DMS153 treated with DMSO at 0.1 percent for 48 hours (cell line): ENCODE data around the gene RRP1B.
A peak's percentile ranks its signal among the peaks of the same experiment; 100 is the strongest.
"Not testable (repeated sequence)": the region's sequence is repeated elsewhere in the genome, so short reads cannot be mapped to it uniquely, and the experiment has no call there.

Source experiments
- DNase-seq: peaks from one replicate; lab custom pipeline; 2025; ENCODE audit not compliant: unreplicated experiment; lab: John Stamatoyannopoulos, UW

RRP1B gene

GRCh38 chr21:43640400-43640799 is 19.0 kb upstream of the RRP1B start:
- no peak for DNase-seq

DNA sequence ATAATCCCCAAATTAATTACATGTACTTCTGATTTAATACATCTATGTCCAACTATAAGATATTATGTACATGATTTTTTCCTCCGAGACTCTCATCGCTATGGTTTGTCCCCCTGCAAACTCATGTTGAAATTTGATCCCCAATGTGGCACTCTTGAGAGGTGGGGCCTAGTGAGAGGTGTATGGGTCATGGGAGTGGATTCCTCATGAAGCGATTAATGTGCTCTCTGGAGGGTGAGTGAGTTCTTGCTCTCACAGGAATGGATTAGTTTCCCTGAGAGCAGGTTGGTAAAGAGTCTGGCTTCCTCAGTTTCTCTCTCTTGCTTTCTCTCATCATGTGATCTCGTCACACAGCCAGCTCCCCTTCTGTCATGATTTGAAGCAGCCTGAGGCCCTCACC is 16.2 kb upstream of the RRP1B start:
- DNase-seq: no peak

DNA sequence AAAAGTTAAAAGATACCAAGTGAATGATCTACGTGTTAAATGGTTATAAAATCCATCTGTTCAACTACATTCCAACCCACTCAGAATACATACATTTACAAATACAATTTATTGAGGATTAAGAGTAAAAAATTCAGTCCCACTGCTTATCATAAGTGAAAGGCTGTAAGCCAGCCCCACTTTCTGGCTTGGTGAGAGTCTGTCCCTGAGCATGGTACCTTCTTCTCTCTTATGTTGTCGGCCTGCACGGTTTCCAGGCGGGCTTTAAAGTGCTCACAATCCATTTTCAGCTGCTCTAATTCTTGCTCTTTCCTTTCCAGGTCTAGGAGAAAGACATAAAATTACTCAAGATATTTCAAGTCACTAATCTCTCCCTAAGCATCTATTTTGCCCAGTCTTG is 15.3 kb upstream of the RRP1B start:
- DNase-seq: no peak

DNA sequence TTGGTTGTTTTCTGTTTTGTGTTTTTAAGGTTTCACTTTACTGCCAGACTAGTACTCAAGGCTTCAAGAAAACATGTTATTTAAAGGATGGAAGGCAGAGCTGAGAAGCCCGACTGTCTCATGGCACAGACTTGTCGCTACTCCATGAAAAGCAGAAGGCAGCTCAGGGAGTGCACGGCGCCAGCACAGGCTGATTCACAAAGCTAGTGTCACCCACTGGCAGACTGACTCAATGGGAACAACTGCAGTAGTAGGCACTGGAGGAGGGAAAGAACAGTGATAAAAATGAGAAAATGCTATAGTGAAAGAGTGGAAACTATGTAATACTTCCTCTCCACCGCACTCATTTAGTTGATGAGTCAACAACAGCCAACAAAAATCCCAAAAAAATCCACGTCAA is 14.8 kb upstream of the RRP1B start:
- DNase-seq: no peak

GRCh38 chr21:43645136-43645891 is 14.0 kb upstream of the RRP1B start:
- DNase-seq: peak; percentile 58

DNA sequence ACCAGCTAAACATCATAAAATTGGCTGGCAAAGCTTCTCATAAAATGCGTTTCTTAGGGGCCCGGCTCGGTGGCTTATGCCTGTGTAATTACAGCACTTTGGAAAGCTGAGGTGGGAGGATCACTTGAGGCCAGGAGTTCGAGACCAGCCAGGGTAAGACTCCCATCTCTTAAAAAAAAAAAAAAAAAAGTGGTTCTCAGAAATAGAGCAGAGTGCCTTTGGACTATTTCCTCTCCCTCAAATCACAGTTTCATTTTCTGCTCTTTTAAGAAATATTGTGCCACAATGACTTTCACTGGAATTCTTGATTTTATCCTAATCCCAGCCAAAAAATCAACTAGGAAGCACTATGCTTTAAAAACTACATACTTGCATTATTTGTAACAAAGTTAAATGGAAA is 13.4 kb upstream of the RRP1B start:
- no peak for DNase-seq

DNA sequence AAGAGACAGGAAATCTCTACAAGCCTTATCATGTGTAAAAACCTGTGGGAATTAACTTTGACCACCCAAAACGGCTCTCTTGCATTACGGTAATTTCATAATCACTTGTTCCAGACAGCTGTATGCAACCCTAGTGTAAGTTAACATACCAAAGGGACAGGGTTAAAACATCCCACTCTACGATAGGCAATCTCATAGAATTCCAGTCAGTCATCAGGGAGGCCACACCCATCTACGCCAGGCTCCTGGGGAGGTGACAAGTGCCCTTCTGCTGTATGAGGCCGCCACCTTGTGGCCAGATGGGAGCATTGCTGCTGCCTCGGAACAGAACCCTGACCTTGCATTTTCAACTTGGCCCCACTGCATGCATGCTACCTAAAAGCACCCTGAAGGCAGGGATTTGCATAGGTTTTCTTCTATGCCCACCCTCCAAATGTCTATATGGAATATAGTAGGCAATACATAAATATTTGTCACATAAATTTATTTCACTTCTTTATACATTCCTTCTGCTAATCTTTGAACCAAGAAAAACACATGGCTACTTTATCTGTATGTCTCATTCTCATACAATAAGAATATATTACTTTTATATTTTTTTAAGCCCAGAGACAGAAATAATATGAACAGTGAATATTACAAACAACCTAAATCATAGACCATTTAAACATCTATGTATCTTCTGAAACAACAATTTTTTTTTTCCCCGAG is 12.7 kb upstream of the RRP1B start:
- peak; percentile 93 for DNase-seq

DNA sequence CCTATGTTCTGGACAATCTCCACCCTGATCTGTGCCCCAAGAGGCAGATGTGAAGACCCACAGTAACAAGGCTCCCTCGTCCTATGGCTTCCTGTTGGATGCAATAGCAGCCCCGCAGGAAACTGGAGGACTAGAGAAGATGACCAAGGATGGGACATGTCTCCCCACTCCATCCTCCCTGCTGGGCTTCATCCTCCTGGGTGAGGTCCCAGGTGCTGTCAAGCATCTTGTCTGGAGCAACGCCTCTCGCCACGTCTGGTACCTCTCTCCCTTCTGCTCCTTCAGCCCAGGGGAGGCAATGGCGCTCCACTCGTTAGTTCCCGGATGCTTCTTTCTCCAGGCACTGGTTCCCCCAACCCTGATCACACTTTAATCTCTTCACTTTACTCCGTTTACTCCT is 11.2 kb upstream of the RRP1B start:
- no peak for DNase-seq

- DNase-seq: not testable (repeated sequence)
Observed at GRCh38 chr21:43651926-43652325, 7.4 kb upstream of the RRP1B start.

DNA sequence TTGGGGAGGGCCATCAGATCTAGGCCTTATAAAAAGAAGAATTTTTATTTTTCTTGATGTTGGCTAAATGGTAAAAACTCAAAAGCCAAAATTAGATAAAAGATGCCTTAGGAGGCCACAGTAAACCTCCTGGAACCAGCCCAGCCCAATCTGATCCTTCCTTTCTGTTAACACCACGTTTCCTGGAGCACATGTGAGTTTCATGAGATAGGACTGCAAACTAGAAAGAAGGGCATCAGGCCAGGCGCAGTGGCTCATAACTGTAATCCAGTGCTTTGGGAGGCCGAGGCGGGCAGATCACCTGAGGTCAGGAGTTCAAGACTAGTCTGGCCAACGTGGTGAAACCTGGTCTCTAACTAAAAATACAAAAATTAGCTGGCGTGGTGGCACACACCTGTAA is 6.7 kb upstream of the RRP1B start:
- DNase-seq: no peak

DNA sequence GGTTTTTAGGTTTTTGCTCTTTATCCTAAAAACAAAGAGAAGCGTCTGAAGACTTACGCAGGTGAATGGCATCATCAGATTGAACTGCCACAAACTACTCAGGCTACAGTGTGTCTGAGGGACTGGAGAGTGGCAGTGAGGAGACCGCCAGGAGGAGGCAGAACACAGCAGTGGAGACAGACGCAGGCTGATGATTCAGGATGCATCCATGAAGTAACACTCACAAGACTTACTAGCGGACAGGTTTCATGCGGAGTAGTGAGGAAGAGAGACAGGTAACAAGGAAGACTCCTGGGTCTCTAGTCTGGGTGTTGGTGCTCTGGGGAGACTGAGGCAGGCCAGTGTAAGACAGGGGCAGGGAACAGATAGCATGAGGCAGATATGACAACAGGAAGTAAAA is 5.7 kb upstream of the RRP1B start:
- no peak for DNase-seq

DNA sequence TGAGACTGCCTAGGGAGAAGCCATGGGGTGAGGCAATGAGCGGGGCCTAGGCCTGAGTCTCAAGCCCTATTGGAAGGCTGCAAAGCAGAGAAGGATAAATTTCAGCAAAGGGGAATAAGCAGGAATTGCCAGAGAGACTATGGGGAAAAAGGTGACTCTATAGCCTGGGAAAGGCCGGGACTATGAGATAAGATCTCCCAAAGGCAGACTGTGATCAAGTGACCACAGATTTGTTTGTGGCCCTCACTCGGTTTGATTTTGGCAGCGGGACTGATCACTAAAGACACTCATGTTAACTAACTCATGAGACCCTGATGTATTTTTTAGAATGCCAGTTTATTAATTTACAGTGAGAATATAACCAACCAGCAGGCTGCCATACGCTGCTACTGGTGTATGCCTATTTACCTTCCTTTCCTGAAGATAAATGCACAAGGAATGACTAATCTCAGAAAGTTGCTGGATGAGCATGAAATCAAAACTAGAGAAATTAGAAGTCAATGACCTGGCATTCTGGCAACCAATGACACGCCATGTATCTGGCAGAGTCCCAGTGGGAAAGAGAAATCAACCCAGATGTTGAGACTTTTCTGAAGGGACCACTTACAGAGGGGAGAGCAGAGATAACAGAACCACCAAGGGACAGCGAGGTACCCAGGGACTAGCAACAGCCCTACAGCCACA is 4.4 kb upstream of the RRP1B start:
- DNase-seq: no peak

- DNase-seq: no peak
Observed at GRCh38 chr21:43657355-43658087, 1.8 kb upstream of the RRP1B start.

- no peak for DNase-seq
Observed at GRCh38 chr21:43658088-43658741, 1.1 kb upstream of the RRP1B start.

- no peak for DNase-seq
Observed at GRCh38 chr21:43658769-43659135, 608 bp upstream of the RRP1B start.

DNA sequence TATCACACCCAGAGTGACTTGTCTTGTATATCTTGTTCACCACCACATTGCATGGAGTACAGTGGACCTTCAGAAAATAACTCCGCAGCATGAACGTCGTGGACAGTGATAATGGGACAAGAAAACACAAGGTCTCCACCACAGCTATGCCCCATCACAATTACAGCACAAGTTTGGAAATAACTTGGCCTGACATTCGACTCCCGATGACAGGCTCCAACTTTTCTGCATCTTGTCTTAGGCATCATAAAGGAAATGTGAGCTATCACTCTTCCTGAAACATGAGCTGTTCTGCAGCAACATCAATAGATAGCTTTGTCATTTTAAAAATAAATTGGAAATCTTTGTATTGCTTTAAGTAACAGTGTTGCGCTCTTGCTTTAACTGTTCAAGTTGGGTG is 2.9 kb downstream of the RRP1B start:
- no peak for DNase-seq

DNA sequence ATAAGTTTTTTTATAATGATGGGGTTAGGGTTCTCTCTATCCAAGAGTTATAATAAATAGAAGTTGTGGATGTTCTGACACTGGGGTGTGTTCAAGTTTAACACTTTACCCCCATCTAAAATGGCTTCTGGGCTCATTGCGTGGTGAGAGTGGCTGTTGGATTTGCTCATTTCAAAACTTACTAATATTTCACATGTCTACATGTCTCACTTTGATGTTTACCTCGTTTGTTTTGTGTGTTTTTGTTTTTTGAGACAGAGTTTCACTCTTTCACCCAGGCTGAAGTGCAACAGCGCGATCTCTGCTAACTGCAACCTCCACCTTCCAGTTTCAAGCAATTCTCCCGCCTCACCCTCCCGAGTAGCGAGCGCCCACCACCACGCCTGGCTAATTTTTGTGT is 3.7 kb downstream of the RRP1B start:
- no peak for DNase-seq

DNA sequence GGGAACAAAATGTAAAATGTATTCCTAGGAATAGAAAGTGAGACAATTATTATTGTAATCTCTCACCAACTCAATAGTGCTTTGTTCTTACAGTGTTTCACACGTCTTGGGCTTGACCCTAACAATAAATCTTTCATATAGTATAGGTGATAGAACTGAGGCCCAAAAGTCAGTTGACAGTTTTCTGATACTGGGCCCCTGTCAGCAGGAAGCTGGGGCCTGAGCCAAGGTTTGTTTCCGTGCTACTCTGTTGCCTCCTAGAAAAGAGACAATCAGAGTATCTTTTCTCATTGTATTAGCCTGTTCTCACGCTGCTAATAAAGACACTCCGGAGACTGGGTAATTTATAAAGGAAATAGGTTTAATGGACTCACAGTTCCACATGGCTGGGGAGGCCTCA is 5.0 kb downstream of the RRP1B start:
- DNase-seq: no peak

DNA sequence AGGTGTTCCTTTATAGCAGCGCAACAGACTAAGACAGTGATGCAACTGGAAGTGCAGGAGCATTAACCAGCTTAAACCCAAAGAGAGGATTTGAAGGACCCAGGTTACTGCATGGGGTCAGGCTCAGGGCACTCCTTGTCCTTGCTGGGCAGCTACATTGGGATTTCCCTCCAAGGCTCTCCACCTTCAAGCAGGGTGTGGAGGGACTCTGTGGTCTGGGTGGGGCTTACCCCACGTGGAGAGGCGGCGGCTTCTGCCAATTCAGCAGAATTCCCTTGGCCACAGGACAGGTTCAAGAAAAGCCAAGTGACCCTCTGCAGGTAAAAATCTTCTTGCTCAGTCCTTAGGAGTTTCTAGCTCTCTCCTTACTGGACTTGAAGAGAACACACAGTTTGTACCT is 6.5 kb downstream of the RRP1B start:
- DNase-seq: no peak

- DNase-seq: no peak
Observed at GRCh38 chr21:43667191-43667904, 8.0 kb downstream of the RRP1B start.
